SK-N-SH (cell line): Measurements from ENCODE around the gene SERPINB12. TPM values are rescaled to one million over a fixed set of nuclear protein-coding genes. Genes with fewer than 3 reads are reported as not detected.

Experiments used
- CTCF ChIA-PET: fragments of 300-600, 350-600 bp; formaldehyde crosslinking; extraction: SDS; loops from one replicate; lab custom pipeline; 2021; lab: Yijun Ruan, JAX
- POLR2A ChIA-PET: fragments of 350-600 bp; sonication (Branson Sonifier 250); formaldehyde crosslinking; extraction: SDS; loops from one replicate; lab custom pipeline; 2020; ENCODE audit warnings: antibody characterized with exemption, inconsistent platforms; lab: Yijun Ruan, JAX
- DNase-seq: peaks from one replicate; pipeline ENCODE4 v3.0.0; 2012
- H2AFZ ChIP-seq: fragments of 200-600 bp; sonication (generic); 2 replicates; pipeline ENCODE4 v1.8.1; 2016; ENCODE audit warnings: antibody characterized with exemption, mild to moderate bottlenecking, low read depth
- H3F3A ChIP-seq: fragments of 200-600 bp; sonication (generic); replicated peaks from 2 replicates; pipeline ENCODE3; 2016; ENCODE audit warnings: antibody characterized with exemption, mild to moderate bottlenecking; ENCODE audit not compliant: insufficient read depth
- H3K27ac ChIP-seq, 2 experiments: fragments of 200-500 bp in 1 of 2; fragments of 200-600 bp in 1 of 2; sonication (Bioruptor generic) in 1 of 2; sonication (generic), shearing (Covaris generic) in 1 of 2; 2 replicates each; pipeline versions ENCODE4 v1.5.1 to v1.6.1; 2014 to 2016; ENCODE audit warnings: low read depth in 2 of 2, inconsistent platforms in 1 of 2, low read length in 1 of 2, mild to moderate bottlenecking in 1 of 2, mixed read lengths in 1 of 2
- H3K27me3 ChIP-seq: fragments of 200-600 bp; sonication (generic), shearing (Covaris generic); 2 replicates; pipeline ENCODE4 v1.6.1; 2016; ENCODE audit warnings: mixed run types; ENCODE audit not compliant: insufficient read depth
- H3K36me3 ChIP-seq, 2 experiments: fragments of 200-500 bp in 1 of 2; fragments of 200-600 bp in 1 of 2; sonication (Bioruptor generic) in 1 of 2; sonication (generic) in 1 of 2; replicated peaks in 1 of 2; 2 replicates each; pipeline versions ENCODE3 to v1.5.1; 2014 to 2016; ENCODE audit warnings: low read length in 1 of 2, mild to moderate bottlenecking in 1 of 2; ENCODE audit not compliant: insufficient read depth in 2 of 2, control insufficient read depth in 1 of 2
- H3K4me1 ChIP-seq, 2 experiments: fragments of 200-500 bp in 1 of 2; fragments of 200-600 bp in 1 of 2; sonication (Bioruptor generic) in 1 of 2; sonication (generic), shearing (Covaris generic) in 1 of 2; 2 replicates each; pipeline versions ENCODE4 v1.5.1 to v1.6.1; 2014 to 2016; ENCODE audit warnings: low read depth in 1 of 2, low read length in 1 of 2, mixed run types in 1 of 2; ENCODE audit not compliant: insufficient read depth in 2 of 2, control insufficient read depth in 1 of 2
- H3K4me2 ChIP-seq: fragments of 200-600 bp; sonication (generic), shearing (Covaris generic); 2 replicates; pipeline ENCODE4 v1.6.1; 2017; ENCODE audit warnings: mixed run types
- H3K4me3 ChIP-seq, 2 experiments: fragments of 200-500 bp in 1 of 2; fragments of 200-600 bp in 1 of 2; sonication (Bioruptor generic) in 1 of 2; sonication (generic), shearing (Covaris generic) in 1 of 2; 2 replicates each; pipeline versions ENCODE4 v1.5.1 to v1.8.1; 2014 to 2016; ENCODE audit warnings: low read depth in 2 of 2, inconsistent platforms in 1 of 2, low read length in 1 of 2, mild to moderate bottlenecking in 1 of 2, mixed read lengths in 1 of 2, moderate library complexity in 1 of 2
- H3K79me2 ChIP-seq: fragments of 200-600 bp; sonication (generic); 2 replicates; pipeline ENCODE4 v1.8.1; 2017; ENCODE audit warnings: mild to moderate bottlenecking; ENCODE audit not compliant: insufficient read depth
- H3K9ac ChIP-seq: fragments of 200-600 bp; sonication (generic); 2 replicates; pipeline ENCODE4 v1.6.1; 2017; ENCODE audit warnings: mixed run types
- H3K9me2 ChIP-seq: fragments of 200-600 bp; sonication (generic); 2 replicates; pipeline ENCODE4 v1.6.1; 2017; ENCODE audit warnings: mixed run types
- H3K9me3 ChIP-seq: fragments of 200-600 bp; sonication (generic); 2 replicates; pipeline ENCODE4 v1.6.1; 2017; ENCODE audit warnings: mixed run types, mild to moderate bottlenecking, moderate library complexity
- H4K20me1 ChIP-seq: fragments of 200-600 bp; sonication (generic); 2 replicates; pipeline ENCODE4 v1.6.1; 2017; ENCODE audit warnings: mild to moderate bottlenecking, mixed run types; ENCODE audit not compliant: insufficient read depth
- FOXJ3 ChIP-seq: sonication (generic); formaldehyde crosslinking; IDR thresholded peaks from 2 replicates; pipeline ENCODE4 v1.5.1; 2020; ENCODE audit warnings: mild to moderate bottlenecking, missing genetic modification reagents
- JUND ChIP-seq: IDR thresholded peaks from 2 replicates; pipeline ENCODE4 v1.4.0; 2012
- RAD21 ChIP-seq: IDR thresholded peaks from 2 replicates; pipeline ENCODE4 v1.6.1; 2012; ENCODE audit warnings: mild to moderate bottlenecking, low read length
- SMC3 ChIP-seq: IDR thresholded peaks from 2 replicates; pipeline ENCODE4 v1.6.1; 2012; ENCODE audit warnings: low read depth, low read length, improper control_type of control experiment
- TCF12 ChIP-seq: IDR thresholded peaks from 2 replicates; pipeline ENCODE4 v1.4.0; 2012
- USF1 ChIP-seq: IDR thresholded peaks from 2 replicates; pipeline ENCODE4 v1.4.0; 2012; ENCODE audit warnings: low read depth, borderline replicate concordance
- USF2 ChIP-seq: fragments of 150-350 bp; IDR thresholded peaks from 2 replicates; pipeline ENCODE4 v1.6.1; 2017; ENCODE audit warnings: antibody characterized with exemption, low read length, low read depth, borderline replicate concordance
- WGBS: methylation state at CpG from one replicate; pipeline ENCODE4 v1.1.6; 2017; ENCODE audit warnings: low lambda C conversion rate; 5-methylcytosine and 5-hydroxymethylcytosine counted together
- polyA plus RNA-seq, 3 experiments: library from polyadenylated mRNA; depleted of rRNA; stranded (reverse); fragments of >200 nt; gene quantifications; 2 replicates each; pipeline ENCODE4 v1.2.3, GENCODE V29; 2012
- TF ChIP-seq, protein P1 (sequence below): IDR thresholded peaks from 2 replicates; pipeline ENCODE4 v1.4.0; 2012; ENCODE audit warnings: low read depth
- TF ChIP-seq, protein P2 (sequence below): IDR thresholded peaks from 2 replicates; pipeline ENCODE4 v1.6.1; 2012; ENCODE audit warnings: mild to moderate bottlenecking, low read depth, low read length, moderate library complexity

SERPINB12 gene
- polyA plus RNA-seq, 1 of the 3 experiments (the other 2 are of a cell fraction), result not detected

DNA sequence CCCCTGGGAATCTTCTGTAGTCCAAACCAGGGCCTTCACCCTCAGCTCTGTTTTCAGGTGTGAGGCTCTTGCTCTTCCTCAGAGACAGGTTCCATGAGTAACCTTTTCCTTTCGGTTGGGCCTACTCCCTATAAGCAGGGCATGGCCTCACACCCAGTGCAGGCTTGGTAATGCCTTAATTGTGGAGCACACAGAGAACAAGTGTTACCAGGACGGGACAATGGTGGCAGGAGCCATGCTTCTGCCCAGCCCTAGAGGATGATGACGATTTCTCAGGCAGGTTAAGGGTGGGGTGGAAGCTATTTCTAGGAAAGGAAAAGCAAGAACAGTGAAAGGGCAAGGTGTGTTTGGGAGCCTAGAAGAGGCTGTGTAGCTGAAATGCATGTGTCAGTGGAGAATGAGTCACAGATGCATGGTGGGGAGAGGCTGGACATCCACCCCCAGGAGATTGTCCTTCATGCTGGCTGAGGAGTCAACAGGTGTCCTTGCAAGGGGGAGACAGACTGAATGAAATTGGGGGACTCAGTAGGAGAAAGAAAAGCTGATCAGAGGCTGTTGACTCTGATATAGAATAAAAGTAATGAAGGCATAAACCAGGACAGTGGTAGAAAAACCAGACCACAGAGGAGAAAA is 22.0 kb upstream of the SERPINB12 start:
- CTCF ChIA-PET, result interaction anchor here (0.9 to 5.0 kb wide), 6 partner anchors 47 to 851 kb away, joined by 3 to 44 read pairs (median 8); no protein-coding TSS in a partner anchor

More for the DNA sequence above, 22.0 kb upstream of the SERPINB12 start:
- Histone ChIP-seq H3K27ac (no peak overlapping the region), H3K36me3 (no peaks in the 10 kb centered on the region), H3K9ac (no peak overlapping the region), H3K27me3 (peaks cover 34% of the 10 kb centered on the region), H4K20me1 (no peaks in the 10 kb centered on the region), H3K4me2 (no peak overlapping the region), H2AFZ (no peak overlapping the region), H3K9me3 (no peaks in the 10 kb centered on the region), H3K4me3 (no peak overlapping the region), H3K79me2 (no peaks in the 10 kb centered on the region), H3F3A (no peaks in the 10 kb centered on the region), H3K4me1 (no peaks in the 10 kb centered on the region), H3K9me2 (no peaks in the 10 kb centered on the region)
- 0% methylated on average over 3 of the region's 3 CpGs for WGBS
- DNase-seq, result no peak
- POLR2A ChIA-PET, result no interaction called here
- TF ChIP-seq FOXJ3 (CRISPR knock-in tag) (no peak), USF1 (no peak), SMC3 (no peak), USF2 (no peak), RAD21 (no peak), JUND (no peak), TCF12 (no peak)
- TF ChIP-seq, protein P1, sequence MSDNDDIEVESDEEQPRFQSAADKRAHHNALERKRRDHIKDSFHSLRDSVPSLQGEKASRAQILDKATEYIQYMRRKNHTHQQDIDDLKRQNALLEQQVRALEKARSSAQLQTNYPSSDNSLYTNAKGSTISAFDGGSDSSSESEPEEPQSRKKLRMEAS, result no peak
- TF ChIP-seq, protein P2, sequence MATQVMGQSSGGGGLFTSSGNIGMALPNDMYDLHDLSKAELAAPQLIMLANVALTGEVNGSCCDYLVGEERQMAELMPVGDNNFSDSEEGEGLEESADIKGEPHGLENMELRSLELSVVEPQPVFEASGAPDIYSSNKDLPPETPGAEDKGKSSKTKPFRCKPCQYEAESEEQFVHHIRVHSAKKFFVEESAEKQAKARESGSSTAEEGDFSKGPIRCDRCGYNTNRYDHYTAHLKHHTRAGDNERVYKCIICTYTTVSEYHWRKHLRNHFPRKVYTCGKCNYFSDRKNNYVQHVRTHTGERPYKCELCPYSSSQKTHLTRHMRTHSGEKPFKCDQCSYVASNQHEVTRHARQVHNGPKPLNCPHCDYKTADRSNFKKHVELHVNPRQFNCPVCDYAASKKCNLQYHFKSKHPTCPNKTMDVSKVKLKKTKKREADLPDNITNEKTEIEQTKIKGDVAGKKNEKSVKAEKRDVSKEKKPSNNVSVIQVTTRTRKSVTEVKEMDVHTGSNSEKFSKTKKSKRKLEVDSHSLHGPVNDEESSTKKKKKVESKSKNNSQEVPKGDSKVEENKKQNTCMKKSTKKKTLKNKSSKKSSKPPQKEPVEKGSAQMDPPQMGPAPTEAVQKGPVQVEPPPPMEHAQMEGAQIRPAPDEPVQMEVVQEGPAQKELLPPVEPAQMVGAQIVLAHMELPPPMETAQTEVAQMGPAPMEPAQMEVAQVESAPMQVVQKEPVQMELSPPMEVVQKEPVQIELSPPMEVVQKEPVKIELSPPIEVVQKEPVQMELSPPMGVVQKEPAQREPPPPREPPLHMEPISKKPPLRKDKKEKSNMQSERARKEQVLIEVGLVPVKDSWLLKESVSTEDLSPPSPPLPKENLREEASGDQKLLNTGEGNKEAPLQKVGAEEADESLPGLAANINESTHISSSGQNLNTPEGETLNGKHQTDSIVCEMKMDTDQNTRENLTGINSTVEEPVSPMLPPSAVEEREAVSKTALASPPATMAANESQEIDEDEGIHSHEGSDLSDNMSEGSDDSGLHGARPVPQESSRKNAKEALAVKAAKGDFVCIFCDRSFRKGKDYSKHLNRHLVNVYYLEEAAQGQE, result no peak
